ENCODE data around the gene NBEAL2.

NBEAL2 gene

GRCh38 chr3:46976326-46977190 lies 2.9 kb upstream of the NBEAL2 start, which contains the start of gene CCDC12 (continued):
- no peak for TF ChIP-seq ZNF548 (tag by site-specific recombination; IDR thresholded peaks at IDR 0.05)
- no peak for TF ChIP-seq ZFP3 (tag by site-specific recombination; IDR thresholded peaks at IDR 0.05; ENCODE audit: low read depth)
- no peak for TF ChIP-seq ZBTB1 (tag by site-specific recombination; IDR thresholded peaks at IDR 0.05)
- TF ChIP-seq KLF1 (tag by site-specific recombination; IDR thresholded peaks at IDR 0.05): peak; percentile 69
- 0 out of 2 replicates have a peak, but pooled peaks have one; percentile 39 for TF ChIP-seq KLF7 (tag by site-specific recombination; IDR thresholded peaks at IDR 0.05; ENCODE audit: borderline replicate concordance)
- TF ChIP-seq ZEB2 (tag by site-specific recombination; IDR thresholded peaks at IDR 0.05): peak; percentile 32; the same call in 1 of the 2 replicates
- no peak for TF ChIP-seq SETDB1 (IDR thresholded peaks at IDR 0.05; ENCODE audit: insufficient read length, low read length)
- no peak for TF ChIP-seq ZNF37A (tag by site-specific recombination; IDR thresholded peaks at IDR 0.05)
- no peak for TF ChIP-seq ZNF18 (tag by site-specific recombination; IDR thresholded peaks at IDR 0.05)
- TF ChIP-seq ZNF214 (tag by site-specific recombination; IDR thresholded peaks at IDR 0.05; ENCODE audit: borderline replicate concordance): no peak
- TF ChIP-seq ZNF391 (tag by site-specific recombination; IDR thresholded peaks at IDR 0.05; ENCODE audit: borderline replicate concordance, low read depth): no peak
- TF ChIP-seq FEZF1 (tag by site-specific recombination; IDR thresholded peaks at IDR 0.05): no peak
- TF ChIP-seq CTCF (tag by site-specific recombination; IDR thresholded peaks at IDR 0.05): no peak
- no peak for TF ChIP-seq PRDM2 (tag by site-specific recombination; IDR thresholded peaks at IDR 0.05; ENCODE audit: borderline replicate concordance)
- TF ChIP-seq ZNF16 (tag by site-specific recombination; IDR thresholded peaks at IDR 0.05; ENCODE audit: low read depth): no peak
- no peak for TF ChIP-seq ZNF138 (tag by site-specific recombination; IDR thresholded peaks at IDR 0.05; ENCODE audit: borderline replicate concordance)
- peak; percentile 90 for TF ChIP-seq ZFHX2 (tag by site-specific recombination; conservative IDR thresholded peaks at IDR 0.05)
- no peak for TF ChIP-seq ZNF19 (tag by site-specific recombination; IDR thresholded peaks at IDR 0.05; ENCODE audit: low read depth)
- TF ChIP-seq ELK4 (IDR thresholded peaks at IDR 0.05; ENCODE audit: borderline replicate concordance, low read depth, low read length): no peak
- TF ChIP-seq INSM2 (tag by site-specific recombination; IDR thresholded peaks at IDR 0.05): 0 out of 2 replicates have a peak, but pooled peaks have one; percentile 33
- TF ChIP-seq ZNF404 (tag by site-specific recombination; IDR thresholded peaks at IDR 0.05): no peak
- no peak for TF ChIP-seq AEBP2 (tag by site-specific recombination; IDR thresholded peaks at IDR 0.05; ENCODE audit: borderline replicate concordance)
- peak; percentile 96 for TF ChIP-seq SCRT1 (tag by site-specific recombination; IDR thresholded peaks at IDR 0.05; ENCODE audit: borderline replicate concordance)
- no peak for TF ChIP-seq MYNN (tag by site-specific recombination; IDR thresholded peaks at IDR 0.05; ENCODE audit: borderline replicate concordance)
- no peak for TF ChIP-seq REPIN1 (tag by site-specific recombination; IDR thresholded peaks at IDR 0.05; ENCODE audit: low read depth)

All from HEK293 (cell line).